Medulla oblongata (tissue), 1 donor: ENCODE results near the gene SHANK3.
"Not testable (repeated sequence)": the region's sequence is repeated elsewhere in the genome, so short reads cannot be mapped to it uniquely, and the experiment has no call there.

Experiments used
- DNase-seq: peaks from one replicate; pipeline ENCODE4 v3.0.0-alpha.2; 2015; ENCODE audit errors: extremely low spot score

The SHANK3 gene

DNA sequence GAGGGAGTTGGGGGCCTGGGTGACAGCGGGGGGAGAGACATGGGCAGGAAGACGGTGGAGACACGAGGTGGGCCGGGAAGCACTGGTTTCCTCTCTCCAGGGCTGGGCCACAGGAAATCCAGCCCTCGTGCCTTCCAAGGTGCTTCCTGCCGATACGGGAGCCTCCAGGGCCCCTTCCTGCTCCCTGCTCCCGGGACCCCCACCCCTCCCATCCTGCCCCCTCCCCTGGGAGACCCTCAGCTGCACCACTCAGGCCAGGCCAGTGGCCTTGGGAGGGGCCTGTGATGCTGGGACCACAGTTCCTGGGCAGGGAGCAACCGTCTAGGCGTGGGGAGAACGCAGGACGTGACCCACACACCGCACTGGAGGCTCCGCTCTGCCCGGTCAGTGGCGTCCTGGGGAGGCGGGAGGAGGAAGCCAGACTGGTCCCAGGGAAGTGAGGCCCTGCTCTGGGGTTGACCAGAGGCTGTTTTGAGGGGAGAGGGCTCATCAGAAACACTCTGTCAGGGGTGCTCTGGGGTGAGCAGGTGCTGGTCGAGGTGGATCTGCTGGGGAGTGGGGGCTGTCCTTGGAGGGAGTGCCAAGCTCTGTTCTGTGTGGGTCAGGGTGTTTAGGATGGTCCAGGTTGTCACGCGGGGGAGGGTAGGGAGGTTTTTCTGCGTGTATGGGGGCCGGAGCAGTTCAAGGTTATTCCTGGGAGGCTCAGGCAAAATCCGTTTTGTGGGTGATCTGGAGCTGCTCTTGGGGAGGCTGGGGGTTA lies at the start of gene SHANK3:
SHANK3 (plus strand) TSS at position 353 of the 760 bp plus-strand sequence.
- DNase-seq, result no peak

GRCh38 chr22:50624347-50625130 lies 48.1 kb upstream of the SHANK3 start:
- DNase-seq, result no peak

DNA sequence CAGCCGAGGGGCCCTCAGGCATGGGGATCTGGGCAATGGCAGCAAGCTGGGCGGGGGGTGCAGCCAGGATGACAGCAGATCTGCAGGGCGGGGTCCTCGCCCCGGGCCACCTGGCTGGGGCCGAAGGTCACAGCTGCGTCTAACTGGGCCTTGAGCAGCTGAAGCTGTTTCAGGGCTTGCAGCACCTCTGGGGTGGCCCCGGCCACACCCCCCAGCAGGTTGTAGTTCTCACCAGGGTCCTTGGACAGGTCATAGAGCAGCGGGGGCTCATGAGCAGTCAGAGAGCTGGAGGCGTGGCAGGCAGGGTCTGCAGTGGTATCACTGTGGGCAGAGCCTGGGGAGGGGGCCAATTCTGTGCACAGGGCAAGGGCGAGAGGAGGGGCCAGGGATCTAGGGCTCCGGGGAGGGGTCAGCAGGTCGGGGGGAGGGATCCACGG lies 47.5 kb upstream of the SHANK3 start:
- DNase-seq, result no peak

DNA sequence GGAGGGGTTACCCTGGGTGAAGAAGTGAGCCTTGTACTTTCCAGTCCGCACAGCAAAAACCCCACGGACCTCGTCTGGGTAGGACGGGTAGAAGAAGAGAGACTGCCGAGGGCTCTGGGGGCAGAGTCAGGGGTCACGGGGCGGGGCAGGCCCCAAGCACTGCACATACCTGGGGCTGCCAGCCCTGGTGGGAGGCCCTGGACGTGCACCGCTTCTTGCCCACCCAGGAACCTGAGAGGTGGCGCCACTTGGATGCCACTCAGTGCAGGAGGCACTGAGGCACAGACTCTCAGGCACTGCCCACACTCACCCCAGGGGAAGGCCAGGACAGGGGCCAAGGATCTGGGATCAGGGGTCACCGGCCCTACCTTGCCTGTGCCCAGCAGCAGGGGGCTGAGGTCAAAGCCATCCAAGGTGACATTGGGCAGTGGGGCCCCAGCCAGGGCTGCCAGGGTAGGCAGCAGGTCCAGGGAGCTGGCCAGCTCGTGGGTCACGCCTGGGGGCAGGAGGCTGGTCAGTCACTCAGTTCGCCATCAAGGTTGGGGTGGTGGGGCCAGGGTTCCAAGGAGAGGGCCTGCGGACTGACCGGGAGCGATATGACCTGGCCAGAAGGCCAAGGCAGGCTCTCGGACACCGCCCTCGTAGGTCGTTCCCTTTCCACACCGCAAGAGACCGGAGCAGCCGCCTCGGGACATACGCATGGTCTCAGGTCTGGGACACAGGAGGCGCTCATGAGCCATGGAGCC lies 46.9 kb upstream of the SHANK3 start:
- DNase-seq, result no peak

DNA sequence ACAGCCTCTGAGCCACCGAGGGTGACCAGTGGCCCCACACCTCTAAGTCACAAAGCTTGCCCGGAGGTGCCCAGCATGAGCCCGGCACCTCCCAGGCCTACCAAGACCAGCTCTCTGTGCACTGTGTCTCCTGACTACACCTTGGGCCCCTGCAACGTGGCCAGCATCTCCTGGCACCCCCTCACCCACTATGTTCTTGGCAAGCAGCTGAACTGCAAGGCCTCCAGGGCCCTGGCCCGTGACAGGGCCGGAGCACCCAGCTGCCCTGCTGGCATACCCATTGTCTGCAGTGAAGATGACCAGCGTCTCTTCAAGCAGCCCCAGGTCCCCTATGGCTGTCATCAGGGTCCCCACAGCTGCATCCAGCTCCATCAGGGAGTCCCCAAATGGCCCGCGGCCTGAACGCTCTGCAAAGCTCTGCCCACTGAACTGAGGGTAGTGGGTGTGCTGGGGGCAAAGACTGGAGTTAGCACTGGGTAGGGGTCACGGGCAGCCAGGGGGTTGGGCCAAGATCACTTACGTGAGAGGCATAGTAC lies 46.2 kb upstream of the SHANK3 start:
- DNase-seq, result no peak

DNA sequence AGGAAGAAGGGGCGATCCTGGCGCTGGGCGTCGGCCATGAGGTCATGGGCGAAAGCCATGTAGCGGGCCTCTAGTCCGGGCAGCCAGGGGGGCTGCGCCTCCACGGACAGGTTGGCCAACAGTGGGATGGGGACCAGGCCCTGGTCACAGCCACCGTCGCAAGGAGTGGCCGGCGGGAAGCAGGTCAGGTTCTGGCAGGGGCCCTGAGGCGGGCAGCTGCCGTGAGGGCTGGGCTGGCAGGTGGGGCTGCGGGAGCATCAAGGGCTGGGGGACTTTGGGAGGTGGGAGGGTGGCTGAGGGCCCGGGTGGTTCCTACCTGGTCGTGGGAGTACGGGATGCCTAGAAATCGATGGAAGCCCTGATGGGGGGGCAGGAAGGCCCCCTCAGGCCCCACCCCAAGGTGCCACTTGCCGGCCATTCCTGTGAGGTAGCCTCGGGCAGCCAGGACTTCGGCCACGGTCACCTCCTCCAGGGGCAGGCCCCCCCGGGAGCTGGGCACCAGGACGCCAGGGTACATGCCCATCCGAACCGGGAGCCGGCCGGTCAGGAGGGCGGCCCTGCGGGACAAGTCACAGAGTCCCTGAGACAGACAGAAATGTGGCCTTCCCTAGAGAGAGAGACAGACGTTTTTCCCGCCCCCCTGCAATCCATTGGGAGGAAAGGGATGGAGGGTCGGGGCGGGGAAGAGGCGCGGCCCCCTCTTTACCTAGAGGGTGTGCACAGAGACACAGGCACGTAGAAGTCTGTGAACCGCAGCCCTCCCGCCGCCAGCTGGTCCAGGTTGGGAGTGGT lies 45.6 kb upstream of the SHANK3 start:
- DNase-seq, result no peak

GRCh38 chr22:50627642-50628542 lies 44.7 kb upstream of the SHANK3 start, which contains the start of gene ARSA:
Gene ARSA (minus strand): TSS chr22:50628152. CDS start chr22:50627779, 373 bp downstream.
- DNase-seq, result peak; percentile 83

DNA sequence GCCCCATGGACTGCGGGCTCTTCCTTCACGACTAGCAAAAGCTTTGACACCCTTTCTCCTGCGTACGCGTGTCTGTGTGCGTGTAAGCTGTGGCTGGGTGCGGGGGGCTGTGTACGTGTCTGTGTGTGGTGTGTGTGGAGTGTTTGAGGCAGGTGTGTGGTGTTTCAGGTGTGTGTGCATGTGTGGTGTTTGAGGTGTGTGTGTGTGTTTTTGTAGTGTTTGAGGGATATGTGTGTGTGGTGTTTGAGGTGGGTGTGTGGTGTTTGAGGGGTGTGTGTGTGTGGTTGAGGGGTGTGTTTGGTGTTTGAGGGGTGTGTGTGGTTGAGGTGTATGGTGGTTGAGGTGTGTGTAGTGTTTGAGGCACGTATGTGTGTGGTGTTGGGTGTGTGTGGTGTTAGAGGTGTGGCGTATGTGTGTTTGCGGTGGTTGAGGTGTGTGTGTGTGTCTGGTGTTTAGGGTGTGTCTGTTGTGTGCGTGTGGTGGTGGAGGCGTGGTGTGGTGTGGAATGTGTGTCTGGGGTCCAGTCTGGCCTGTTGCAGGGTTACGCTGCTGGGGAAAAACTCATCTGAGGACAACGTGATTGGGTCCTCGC lies 44.0 kb upstream of the SHANK3 start:
- no peak for DNase-seq

- no peak for DNase-seq
Observed at GRCh38 chr22:50630376-50630775, 42.2 kb upstream of the SHANK3 start.

DNA sequence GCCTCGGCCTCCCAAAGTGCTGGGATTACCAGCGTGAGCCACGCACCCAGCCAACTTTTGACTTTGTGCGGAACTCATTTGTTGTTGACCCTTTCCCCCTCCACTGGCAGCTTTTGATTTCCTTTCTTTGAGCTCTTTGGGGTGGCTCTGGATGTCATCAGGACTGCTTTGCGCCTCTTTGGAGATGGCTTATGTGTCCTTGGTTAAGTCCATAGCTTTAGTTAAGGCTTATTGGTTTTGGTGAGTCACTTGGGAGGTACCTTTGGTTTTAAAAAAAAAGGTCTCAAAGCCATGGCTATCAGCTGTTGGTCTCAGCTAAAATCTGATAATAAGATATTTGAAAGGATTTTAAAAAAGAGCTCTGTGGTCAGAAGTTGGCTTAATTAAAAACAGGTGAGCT lies 39.5 kb upstream of the SHANK3 start:
- DNase-seq, result no peak

- no peak for DNase-seq
Observed at GRCh38 chr22:50633771-50634170, 38.9 kb upstream of the SHANK3 start.

DNA sequence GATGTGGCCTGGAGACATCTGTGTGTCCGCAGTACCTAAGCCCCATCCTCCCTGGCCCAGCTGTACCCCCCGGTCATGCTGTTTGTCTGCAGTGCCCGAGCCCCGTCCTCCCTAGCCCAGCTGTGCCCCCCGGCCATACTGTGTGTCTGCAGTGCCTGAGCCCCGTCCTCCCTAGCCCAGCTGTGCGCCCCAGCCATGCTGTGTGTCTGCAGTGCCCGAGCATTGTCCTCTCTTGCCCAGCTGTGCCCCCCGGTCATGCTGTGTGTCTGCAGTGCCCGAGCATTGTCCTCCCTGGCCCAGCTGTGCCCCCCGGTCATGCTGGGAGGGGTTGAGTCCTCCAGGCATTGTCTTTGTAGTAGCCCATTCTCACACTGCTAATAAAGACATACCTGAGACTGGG lies 37.0 kb upstream of the SHANK3 start:
- DNase-seq, result no peak

DNA sequence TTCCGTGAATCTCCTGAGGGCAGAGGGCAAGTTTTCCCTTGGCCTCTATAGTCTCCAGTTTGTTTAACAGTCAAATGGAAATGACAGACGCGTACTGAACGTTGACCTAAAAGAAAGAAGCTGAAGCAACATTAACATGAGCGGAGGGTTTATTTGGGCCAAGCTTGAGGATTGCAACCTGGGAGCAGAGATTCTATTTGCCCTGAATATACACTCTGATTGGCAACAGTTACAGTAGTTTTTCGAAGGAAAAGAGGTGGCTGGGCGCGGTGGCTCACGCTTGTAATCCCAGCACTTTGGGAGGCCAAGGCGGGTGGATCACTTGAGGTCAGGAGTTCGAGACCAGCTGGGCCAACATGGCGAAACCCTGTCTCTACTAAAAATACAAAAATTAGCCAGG lies 32.3 kb upstream of the SHANK3 start:
- DNase-seq, result not testable (repeated sequence)

DNA sequence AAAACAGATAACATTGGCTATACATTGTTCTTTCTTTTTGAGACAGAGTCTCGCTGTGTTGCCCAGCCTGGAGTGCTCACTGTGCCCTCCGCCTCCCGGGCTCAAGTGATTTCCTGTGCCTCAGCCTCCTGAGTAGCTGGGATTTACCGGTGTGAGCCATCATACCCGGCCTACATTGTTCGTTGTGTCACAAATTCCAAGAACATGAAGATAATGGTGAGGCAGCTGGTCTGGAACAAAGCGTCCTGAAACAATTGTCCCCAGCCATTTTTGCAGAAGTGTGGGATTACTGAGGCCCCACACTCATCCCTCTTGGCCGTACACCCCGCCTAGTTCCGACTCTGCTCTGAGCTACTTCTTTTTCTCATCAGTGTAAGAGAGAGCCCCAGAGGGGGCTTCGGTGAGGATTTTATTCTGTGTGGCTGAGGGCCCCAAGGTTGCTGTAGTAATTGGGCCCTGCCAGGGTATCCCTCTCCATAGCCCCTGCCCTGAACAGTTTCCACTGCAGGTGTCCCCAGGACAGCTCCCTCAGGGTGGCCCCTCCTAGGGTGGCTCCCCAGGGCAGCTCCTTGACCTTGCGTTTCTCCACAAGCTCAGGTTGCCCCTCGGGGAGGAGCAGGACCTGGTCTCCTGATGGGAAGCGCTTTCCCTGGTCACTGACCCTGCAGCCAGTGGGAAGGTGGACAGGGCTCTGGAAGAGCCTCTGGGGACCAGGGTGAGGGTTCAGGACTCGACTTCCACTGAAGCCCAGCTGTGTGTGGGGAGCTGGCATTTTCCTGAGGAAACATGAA lies 31.6 kb upstream of the SHANK3 start:
- no peak for DNase-seq

- DNase-seq, result peak; percentile 67
Observed at GRCh38 chr22:50641696-50642607, 30.7 kb upstream of the SHANK3 start.

DNA sequence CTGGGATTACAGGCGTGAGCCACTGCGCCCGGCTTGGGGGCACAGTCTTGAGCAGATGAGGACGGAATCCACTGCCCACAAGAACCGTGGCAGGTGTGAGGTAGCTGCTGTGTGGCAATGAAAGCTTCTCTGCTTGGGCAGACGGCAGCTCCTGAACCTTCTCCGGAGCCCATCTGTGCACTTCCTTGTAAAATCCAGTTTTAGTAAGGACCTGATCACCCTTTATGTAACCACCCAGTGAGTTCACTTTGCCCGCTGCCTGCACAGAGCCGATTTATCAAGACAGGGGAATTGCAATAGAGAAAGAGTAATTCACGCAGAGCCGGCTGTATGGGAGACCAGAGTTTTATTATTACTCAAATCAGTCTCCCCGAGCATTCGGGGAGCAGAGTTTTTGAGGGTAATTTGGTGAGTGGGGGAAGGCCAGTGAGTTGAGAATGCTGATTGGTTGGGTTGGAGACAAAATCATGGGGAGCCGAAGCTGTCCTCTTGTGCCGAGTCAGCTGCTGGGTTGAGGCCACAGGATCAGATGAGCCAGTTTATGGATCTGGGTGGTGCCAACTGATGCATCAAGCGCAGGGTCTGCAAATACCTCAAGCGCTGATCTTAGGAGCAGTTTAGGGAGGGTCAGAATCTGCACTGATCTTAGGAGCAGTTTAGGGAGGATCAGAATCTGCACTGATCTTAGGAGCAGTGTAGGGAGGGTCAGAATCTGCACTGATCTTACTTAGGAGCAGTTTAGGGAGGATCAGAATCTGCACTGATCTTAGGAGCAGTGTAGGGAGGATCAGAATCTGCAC lies 29.4 kb upstream of the SHANK3 start:
- DNase-seq, result not testable (repeated sequence)

DNA sequence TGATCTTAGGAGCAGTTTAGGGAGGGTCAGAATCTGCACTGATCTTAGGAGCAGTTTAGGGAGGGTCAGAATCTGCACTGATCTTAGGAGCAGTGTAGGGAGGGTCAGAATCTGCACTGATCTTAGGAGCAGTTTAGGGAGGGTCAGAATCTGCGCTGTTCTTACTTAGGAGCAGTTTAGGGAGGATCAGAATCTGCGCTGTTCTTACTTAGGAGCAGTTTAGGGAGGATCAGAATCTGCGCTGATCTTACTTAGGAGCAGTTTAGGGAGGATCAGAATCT lies 28.9 kb upstream of the SHANK3 start:
- not testable (repeated sequence) for DNase-seq
